Lung (tissue), 12 donors: ENCODE data around the gene FARP1. TPM values are rescaled to one million over a fixed set of nuclear protein-coding genes. Genes with fewer than 3 reads are reported as not detected.

Experiments used
- ATAC-seq: fragments of 200-7000 bp; cut with Tn5 transposase; one replicate; pipeline ENCODE4 v1.9.1; 2020; ENCODE audit warnings: moderate number of reproducible peaks; ENCODE audit not compliant: insufficient read depth, low FRiP score
- DNase-seq, 3 donors: peaks; one replicate each; pipeline ENCODE4 v3.0.0-alpha.2; 2013 to 2017
- H3K27ac ChIP-seq, 2 donors: one replicate each; pipeline ENCODE4 v1.5.1; 2013; ENCODE audit warnings: mild to moderate bottlenecking in 2 of 2, moderate library complexity in 2 of 2, control low read depth in 1 of 2, inconsistent platforms in 1 of 2, low read depth in 1 of 2, low read length in 1 of 2
- H3K27me3 ChIP-seq, 3 donors: one replicate each; pipeline ENCODE4 v1.5.1; 2013; ENCODE audit warnings: low read length in 2 of 3; ENCODE audit not compliant: control insufficient read depth in 3 of 3, insufficient read depth in 3 of 3
- H3K36me3 ChIP-seq, 4 donors: one replicate each; pipeline ENCODE4 v1.5.1; 2013; ENCODE audit warnings: low read length in 4 of 4, mild to moderate bottlenecking in 1 of 4, moderate library complexity in 1 of 4; ENCODE audit not compliant: control insufficient read depth in 4 of 4, insufficient read depth in 4 of 4
- H3K4me1 ChIP-seq, 5 donors: one replicate each; pipeline ENCODE4 v1.5.1; 2013; ENCODE audit warnings: low read length in 5 of 5, mild to moderate bottlenecking in 2 of 5, moderate library complexity in 1 of 5; ENCODE audit not compliant: control insufficient read depth in 5 of 5, insufficient read depth in 5 of 5
- H3K4me3 ChIP-seq: one replicate; pipeline ENCODE4 v1.5.1; 2013; ENCODE audit warnings: mild to moderate bottlenecking, control low read depth, moderate library complexity
- H3K9ac ChIP-seq, 2 donors: one replicate each; pipeline ENCODE4 v1.5.1; 2013; ENCODE audit warnings: low read length in 2 of 2, control low read depth in 1 of 2; ENCODE audit not compliant: insufficient read depth in 1 of 2
- H3K9me3 ChIP-seq, 4 donors: one replicate each; pipeline ENCODE4 v1.5.1; 2013; ENCODE audit warnings: low read length in 3 of 4, mild to moderate bottlenecking in 1 of 4, moderate library complexity in 1 of 4; ENCODE audit not compliant: control insufficient read depth in 4 of 4, insufficient read depth in 3 of 4
- WGBS, 2 donors: extraction: QIAGEN DNeasy Blood & Tissue Kit; methylation state at CpG; one replicate each; pipeline ENCODE4 v1.1.7; 2013; 5-methylcytosine and 5-hydroxymethylcytosine counted together
- polyA plus RNA-seq, 2 donors: library from polyadenylated mRNA; stranded (reverse); fragments of 200-250 nt; gene quantifications; one replicate each; pipeline ENCODE4 v1.2.1, GENCODE V29; 2013
- total RNA-seq, 2 donors: library from RNA; depleted of rRNA in 1 of 2; stranded (reverse); fragments of >200 nt in 1 of 2; gene quantifications; one replicate each; pipeline ENCODE4 v1.2.1, GENCODE V29; 2014 to 2021
- TF ChIP-seq, protein P1 (sequence below): IDR thresholded peaks from 2 replicates; pipeline ENCODE4 v1.5.1; 2012; ENCODE audit warnings: mild to moderate bottlenecking; ENCODE audit errors: control extremely low read depth, extremely low read depth
- donor health status: control.
- donor health status: control.
- donor health status: Bipolar disorder and iron deficiency.
- donor health status: healthy.
- donor health status: DM: yes; HTN: yes; CAD: no.

The FARP1 gene
- total and polyA plus RNA-seq, 4 donors: 20.8 to 102 (median 54.4) TPM

DNA sequence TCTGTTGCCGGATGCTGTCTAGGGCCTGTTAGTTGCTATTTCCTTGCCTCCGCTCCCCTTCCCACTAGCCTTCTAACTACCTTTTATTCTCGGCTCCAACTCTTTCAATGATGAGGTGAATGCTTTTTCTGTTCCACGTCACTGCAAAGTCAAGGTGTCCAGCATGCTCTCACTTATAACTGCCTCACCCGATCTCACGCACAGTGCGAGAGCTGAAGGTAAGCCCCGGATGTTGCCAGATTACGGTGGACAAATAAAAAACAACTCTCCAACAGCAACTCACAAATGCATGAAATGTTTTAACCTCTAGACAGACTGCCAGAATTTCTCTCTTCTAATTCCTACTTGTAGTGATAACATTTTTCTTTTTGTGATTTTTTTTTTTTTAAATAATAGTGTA, 264.1 kb downstream of the FARP1 start:
- TF ChIP-seq, protein P1, sequence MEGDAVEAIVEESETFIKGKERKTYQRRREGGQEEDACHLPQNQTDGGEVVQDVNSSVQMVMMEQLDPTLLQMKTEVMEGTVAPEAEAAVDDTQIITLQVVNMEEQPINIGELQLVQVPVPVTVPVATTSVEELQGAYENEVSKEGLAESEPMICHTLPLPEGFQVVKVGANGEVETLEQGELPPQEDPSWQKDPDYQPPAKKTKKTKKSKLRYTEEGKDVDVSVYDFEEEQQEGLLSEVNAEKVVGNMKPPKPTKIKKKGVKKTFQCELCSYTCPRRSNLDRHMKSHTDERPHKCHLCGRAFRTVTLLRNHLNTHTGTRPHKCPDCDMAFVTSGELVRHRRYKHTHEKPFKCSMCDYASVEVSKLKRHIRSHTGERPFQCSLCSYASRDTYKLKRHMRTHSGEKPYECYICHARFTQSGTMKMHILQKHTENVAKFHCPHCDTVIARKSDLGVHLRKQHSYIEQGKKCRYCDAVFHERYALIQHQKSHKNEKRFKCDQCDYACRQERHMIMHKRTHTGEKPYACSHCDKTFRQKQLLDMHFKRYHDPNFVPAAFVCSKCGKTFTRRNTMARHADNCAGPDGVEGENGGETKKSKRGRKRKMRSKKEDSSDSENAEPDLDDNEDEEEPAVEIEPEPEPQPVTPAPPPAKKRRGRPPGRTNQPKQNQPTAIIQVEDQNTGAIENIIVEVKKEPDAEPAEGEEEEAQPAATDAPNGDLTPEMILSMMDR: no peak
- H3K27me3 ChIP-seq: no peaks in the 10 kb centered on the region
- 92 to 95% methylated on average over 9 of the region's 9 CpGs for WGBS, 2 donors
- no peak overlapping the region for H3K27ac ChIP-seq
- no peaks in the 10 kb centered on the region for H3K9me3 ChIP-seq
- ATAC-seq (no peak), DNase-seq (no peak)
- H3K4me1 ChIP-seq: peaks cover 0 to 16% (median 1%) of the 10 kb centered on the region in 5 donors
- no peak overlapping the region for H3K9ac ChIP-seq
- no peak overlapping the region for H3K4me3 ChIP-seq
- peaks cover 2 to 19% (median 4%) of the 10 kb centered on the region in 4 donors for H3K36me3 ChIP-seq

DNA sequence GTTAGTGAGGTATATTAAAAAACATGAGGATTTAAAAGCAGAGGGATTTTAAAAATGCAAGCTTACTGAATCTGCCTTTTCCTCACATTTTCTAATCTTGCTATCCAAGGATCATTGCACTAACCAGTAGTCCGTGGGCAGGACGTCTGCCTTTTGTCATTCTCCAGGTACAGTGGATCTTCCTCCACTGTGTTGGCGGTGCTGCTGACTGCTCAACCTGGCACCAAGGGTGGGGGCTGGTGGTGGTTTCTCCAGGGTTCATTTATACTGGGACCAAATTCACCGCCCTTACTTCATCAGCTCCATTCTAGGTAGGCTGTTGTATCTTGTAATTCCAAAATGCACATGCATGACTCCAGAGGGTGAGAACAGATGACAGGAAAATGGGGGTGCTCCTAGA, 264.7 kb downstream of the FARP1 start:
- no peak overlapping the region for H3K9ac ChIP-seq
- TF ChIP-seq, protein P1: no peak
- 92 to 95% methylated on average over 4 of the region's 4 CpGs for WGBS, 2 donors
- H3K27ac ChIP-seq: no peak overlapping the region
- peaks cover 2 to 19% (median 4%) of the 10 kb centered on the region in 4 donors for H3K36me3 ChIP-seq
- ATAC-seq (no peak), DNase-seq (no peak)
- no peaks in the 10 kb centered on the region for H3K9me3 ChIP-seq
- peaks cover 0 to 16% (median 1%) of the 10 kb centered on the region in 5 donors for H3K4me1 ChIP-seq
- no peaks in the 10 kb centered on the region for H3K27me3 ChIP-seq
- no peak overlapping the region for H3K4me3 ChIP-seq

DNA sequence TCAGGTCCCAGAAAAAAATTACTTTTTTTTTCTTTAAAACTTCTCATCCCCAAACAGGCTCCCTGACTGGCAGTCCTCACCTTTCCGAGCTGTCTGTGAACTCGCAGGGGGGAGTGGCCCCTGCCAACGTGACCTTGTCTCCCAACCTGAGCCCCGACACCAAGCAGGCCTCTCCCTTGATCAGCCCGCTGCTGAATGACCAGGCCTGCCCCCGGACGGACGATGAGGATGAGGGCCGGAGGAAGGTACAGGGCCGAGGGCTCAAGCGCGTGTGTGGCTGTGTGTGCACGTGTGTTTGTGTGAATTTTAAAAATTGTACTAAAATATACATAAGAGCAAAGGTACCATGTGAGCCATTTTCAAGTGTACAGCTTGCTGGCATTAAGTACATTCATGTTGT, 266.4 kb downstream of the FARP1 start:
- Histone ChIP-seq H3K4me3 (no peak overlapping the region), H3K27ac (no peak overlapping the region), H3K36me3 (peaks cover 2 to 20% (median 5%) of the 10 kb centered on the region in 4 donors), H3K9me3 (no peaks in the 10 kb centered on the region), H3K4me1 (peaks cover 0 to 16% (median 1%) of the 10 kb centered on the region in 5 donors), H3K27me3 (no peaks in the 10 kb centered on the region), H3K9ac (no peak overlapping the region)
- DNase-seq (no peak), ATAC-seq (no peak)
- TF ChIP-seq, protein P1: no peak
- WGBS, 2 donors: 96 to 98% methylated on average over 13 of the region's 13 CpGs

DNA sequence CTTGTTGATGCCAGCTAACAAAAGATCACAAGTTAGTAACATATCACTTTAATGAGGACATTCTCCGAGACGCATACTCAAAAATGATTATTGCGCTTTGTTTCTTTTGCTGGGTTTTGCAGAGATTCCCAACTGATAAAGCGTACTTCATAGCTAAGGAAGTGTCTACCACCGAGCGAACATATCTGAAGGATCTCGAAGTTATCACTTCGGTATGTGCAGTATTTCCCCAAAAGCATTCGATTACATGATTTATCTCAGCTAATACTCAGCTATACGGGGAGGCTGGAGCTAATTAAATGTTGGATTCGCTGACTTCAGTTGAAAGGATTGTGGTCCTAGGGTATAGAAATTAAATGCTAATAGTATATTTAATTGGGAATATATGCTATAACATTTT, 267.7 kb downstream of the FARP1 start:
- no peak for DNase-seq
- TF ChIP-seq, protein P1: no peak
- WGBS, 2 donors: 94 to 97% methylated on average over 11 of the region's 11 CpGs
- H3K27ac ChIP-seq: no peak overlapping the region
- peaks cover 2 to 25% (median 11%) of the 10 kb centered on the region in 4 donors for H3K36me3 ChIP-seq
- H3K9me3 ChIP-seq: no peaks in the 10 kb centered on the region
- H3K4me3 ChIP-seq: no peak overlapping the region
- no peak for ATAC-seq
- peaks cover 0 to 14% (median 5%) of the 10 kb centered on the region in 5 donors for H3K4me1 ChIP-seq
- H3K9ac ChIP-seq: no peak overlapping the region
- H3K27me3 ChIP-seq: no peaks in the 10 kb centered on the region
